Omental fat pad (tissue), 4 donors: Measurements from ENCODE around the gene CAMK2D. TPM values are rescaled to one million over a fixed set of nuclear protein-coding genes. Genes with fewer than 3 reads are reported as not detected.
A peak's percentile ranks its signal among the peaks of the same experiment; 100 is the strongest.
"Not testable (repeated sequence)": the region's sequence is repeated elsewhere in the genome, so short reads cannot be mapped to it uniquely, and the experiment has no call there.

ENCODE experiments used
- ATAC-seq: fragments of 150-250 bp; one replicate; pipeline ENCODE4 v1.9.1; 2016; ENCODE audit warnings: mild to moderate bottlenecking, moderate library complexity; ENCODE audit not compliant: low FRiP score
- DNase-seq: peaks from one replicate; pipeline ENCODE4 v3.0.0-alpha.2; 2019; ENCODE audit warnings: low spot score
- total RNA-seq, 4 donors: library from RNA; depleted of rRNA; stranded (reverse); fragments of >200 nt; gene quantifications; one replicate each; pipeline ENCODE4 v1.1.0, GENCODE V29; 2016
- TF ChIP-seq, protein P1 (sequence below), 3 donors: fragments of 450-650 bp; IDR thresholded peaks; one replicate each; pipeline ENCODE4 v1.5.1; 2016 to 2017; ENCODE audit warnings: antibody characterized with exemption in 3 of 3, mild to moderate bottlenecking in 3 of 3, moderate library complexity in 2 of 3

The CAMK2D gene
- total RNA-seq = 10 to 100 TPM; 78.7 to 86.1 (median 83.2) TPM

DNA sequence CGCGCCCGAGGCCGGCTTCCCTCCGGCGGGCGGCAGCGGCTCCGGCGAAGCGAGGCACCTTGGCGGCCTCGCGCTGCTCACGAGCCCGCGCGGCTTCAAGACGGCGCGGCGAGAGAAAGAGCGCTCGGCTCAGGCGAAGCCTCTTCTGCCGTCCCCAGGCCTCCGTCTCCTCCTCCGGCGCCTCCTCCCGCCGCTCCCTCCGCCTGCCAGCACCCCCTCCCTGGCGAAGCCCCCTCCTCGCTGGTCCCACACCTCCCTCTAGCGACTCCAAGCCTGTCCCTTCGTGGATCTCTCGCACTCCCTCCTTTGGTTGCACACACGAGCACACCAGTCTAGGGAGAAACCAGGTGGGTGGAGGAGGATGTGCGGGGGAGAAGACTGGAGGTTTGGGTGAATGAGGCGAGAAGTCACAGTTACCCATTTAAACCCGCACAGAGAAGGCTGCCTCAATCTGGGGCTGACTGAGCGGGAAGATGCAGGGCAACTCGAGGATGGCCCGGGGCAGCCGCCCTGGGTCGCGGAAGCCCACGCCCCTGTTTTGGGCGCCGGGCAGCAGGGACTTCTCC is at the start of gene CAMK2D:
Gene CAMK2D (minus strand): TSS at position 119 of the 566 bp plus-strand sequence. CDS start 670 bp downstream, outside the sequence.
- DNase-seq (peak; percentile 57), ATAC-seq (peak; percentile 69)
- TF ChIP-seq, protein P1, sequence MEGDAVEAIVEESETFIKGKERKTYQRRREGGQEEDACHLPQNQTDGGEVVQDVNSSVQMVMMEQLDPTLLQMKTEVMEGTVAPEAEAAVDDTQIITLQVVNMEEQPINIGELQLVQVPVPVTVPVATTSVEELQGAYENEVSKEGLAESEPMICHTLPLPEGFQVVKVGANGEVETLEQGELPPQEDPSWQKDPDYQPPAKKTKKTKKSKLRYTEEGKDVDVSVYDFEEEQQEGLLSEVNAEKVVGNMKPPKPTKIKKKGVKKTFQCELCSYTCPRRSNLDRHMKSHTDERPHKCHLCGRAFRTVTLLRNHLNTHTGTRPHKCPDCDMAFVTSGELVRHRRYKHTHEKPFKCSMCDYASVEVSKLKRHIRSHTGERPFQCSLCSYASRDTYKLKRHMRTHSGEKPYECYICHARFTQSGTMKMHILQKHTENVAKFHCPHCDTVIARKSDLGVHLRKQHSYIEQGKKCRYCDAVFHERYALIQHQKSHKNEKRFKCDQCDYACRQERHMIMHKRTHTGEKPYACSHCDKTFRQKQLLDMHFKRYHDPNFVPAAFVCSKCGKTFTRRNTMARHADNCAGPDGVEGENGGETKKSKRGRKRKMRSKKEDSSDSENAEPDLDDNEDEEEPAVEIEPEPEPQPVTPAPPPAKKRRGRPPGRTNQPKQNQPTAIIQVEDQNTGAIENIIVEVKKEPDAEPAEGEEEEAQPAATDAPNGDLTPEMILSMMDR (IDR thresholded peaks at IDR 0.05) = no peak

DNA sequence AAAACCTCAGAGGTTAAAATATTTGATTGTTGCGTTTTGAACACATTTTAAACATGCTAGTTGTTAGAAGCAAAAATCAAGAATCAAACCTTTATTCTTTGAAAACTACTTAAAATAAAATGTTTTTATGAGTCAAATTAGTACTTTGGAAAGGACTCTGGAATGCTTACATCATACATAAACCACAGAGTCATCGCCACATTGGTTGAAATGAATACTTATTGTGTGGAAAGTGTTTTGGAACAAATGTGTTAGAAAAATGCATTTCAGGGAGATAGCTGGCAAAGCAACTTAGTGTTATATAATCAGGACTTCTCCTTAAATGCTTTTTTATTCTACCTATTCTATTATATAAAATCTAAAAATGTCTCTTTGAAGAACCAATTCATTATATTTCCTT is 49.4 kb upstream of the CAMK2D start:
- TF ChIP-seq, protein P1 (IDR thresholded peaks at IDR 0.05) = no peak
- DNase-seq = no peak
- no peak for ATAC-seq

DNA sequence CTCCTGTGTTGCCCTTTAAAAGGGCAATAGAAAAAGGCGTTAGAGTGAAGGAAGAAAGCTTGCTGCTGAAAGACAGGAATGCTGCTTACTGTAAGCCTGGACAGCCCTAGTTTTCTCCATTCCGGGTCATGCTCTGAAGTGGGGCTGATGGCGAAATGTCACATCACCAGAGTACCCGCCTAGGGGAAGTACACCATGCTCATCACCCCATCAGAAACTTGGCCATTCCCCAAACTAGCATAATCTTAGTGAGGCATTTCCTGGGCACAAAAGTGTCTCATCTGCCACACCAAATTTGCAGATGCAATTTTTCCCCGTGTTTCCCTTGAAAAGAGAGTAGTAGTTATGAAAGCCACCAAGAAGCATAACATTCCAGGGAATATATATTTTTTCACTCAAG is 47.8 kb upstream of the CAMK2D start:
- TF ChIP-seq, protein P1 (IDR thresholded peaks at IDR 0.05) = no peak
- DNase-seq (no peak), ATAC-seq (no peak)

DNA sequence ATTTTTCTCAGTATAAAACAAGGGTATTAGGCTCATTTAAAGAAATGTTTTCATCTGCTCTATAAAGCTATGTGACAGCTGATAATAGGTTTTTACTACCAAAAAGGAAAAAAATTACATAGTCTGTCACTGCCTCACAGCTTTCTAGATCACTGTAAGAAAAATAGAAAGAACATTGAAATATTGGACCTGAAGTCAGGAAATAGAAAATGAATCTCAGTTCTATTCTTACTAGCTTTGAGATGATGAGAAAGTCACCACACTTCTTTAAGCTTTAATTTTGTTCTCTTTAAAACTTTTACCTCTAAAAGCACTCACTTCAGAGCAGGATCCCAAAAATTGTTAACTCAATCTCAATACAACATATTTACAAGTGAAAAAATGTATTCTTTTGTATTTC is 45.3 kb upstream of the CAMK2D start:
- DNase-seq (no peak), ATAC-seq (no peak)
- TF ChIP-seq, protein P1 (IDR thresholded peaks at IDR 0.05) = no peak

DNA sequence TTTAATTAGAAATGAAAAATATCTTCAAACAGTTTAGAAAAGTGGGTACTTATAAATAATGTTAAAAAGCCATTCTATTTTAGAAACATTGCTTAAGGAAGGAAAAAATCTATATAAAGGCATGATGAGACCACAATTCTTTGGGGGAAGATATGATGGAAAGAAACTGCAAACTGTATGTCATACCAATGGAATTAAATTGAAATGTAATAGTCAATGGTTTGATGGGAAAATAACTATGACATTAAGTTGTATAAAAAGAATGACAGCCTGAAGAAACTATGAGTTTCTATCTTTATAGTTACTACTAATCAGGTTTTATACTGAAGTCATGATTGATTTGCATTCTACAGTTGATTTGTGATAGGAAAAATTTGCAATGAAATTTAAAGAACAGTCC is 40.3 kb upstream of the CAMK2D start:
- TF ChIP-seq, protein P1 (IDR thresholded peaks at IDR 0.05) = no peak
- no peak for ATAC-seq
- DNase-seq = no peak

DNA sequence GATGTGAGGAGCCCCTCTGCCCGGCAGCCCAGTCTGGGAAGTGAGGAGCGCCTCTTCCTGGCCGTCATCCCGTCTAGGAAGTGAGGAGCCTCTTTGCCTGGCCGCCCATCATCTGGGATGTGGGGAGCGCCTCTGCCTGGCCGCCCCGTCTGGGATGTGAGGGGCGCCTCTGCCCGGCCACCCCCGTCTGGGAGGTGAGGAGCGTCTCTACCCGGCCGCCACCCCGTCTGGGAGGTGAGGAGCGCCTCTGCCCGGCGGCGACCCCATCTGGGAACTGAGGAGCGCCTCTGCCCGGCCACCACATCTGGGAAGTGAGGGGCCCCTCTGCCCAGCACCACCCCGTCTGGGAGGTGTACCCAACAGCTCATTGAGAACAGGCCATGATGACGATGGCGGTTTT is 34.8 kb upstream of the CAMK2D start:
- not testable (repeated sequence) for ATAC-seq

DNA sequence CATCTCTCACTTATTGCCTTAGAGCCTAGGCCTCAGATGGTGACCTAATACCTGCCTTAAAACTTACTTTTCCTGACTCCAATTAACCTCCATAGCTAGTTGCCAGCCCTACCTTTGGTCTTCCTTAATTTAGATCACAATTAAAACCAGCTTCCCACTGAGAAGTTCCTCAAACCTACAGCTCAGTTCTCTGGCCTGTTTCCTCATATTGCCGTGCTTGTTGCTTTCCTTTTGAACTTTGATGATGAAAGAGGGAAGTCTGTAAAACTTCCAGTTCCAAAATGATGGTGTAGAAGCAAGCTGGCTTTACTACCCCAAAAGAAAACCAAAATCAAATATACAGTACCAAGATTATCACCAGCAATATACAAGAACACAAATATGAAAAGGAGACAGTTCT is 28.9 kb upstream of the CAMK2D start:
- TF ChIP-seq, protein P1 (IDR thresholded peaks at IDR 0.05) = no peak
- DNase-seq = no peak
- ATAC-seq = no peak

More for the DNA sequence above, 34.8 kb upstream of the CAMK2D start:
- DNase-seq = not testable (repeated sequence)
